GM21423 (cell line): ENCODE data around the gene CUEDC1.
"Not testable (repeated sequence)": the region's sequence is repeated elsewhere in the genome, so short reads cannot be mapped to it uniquely, and the experiment has no call there.

Source experiments
- ATAC-seq: cut with Tn5 transposase; IDR thresholded peaks from one replicate; pipeline ENCODE4 v1.9.1; 2021; ENCODE audit warnings: mild to moderate bottlenecking, moderate library complexity; ENCODE audit not compliant: unreplicated experiment

Gene CUEDC1

DNA sequence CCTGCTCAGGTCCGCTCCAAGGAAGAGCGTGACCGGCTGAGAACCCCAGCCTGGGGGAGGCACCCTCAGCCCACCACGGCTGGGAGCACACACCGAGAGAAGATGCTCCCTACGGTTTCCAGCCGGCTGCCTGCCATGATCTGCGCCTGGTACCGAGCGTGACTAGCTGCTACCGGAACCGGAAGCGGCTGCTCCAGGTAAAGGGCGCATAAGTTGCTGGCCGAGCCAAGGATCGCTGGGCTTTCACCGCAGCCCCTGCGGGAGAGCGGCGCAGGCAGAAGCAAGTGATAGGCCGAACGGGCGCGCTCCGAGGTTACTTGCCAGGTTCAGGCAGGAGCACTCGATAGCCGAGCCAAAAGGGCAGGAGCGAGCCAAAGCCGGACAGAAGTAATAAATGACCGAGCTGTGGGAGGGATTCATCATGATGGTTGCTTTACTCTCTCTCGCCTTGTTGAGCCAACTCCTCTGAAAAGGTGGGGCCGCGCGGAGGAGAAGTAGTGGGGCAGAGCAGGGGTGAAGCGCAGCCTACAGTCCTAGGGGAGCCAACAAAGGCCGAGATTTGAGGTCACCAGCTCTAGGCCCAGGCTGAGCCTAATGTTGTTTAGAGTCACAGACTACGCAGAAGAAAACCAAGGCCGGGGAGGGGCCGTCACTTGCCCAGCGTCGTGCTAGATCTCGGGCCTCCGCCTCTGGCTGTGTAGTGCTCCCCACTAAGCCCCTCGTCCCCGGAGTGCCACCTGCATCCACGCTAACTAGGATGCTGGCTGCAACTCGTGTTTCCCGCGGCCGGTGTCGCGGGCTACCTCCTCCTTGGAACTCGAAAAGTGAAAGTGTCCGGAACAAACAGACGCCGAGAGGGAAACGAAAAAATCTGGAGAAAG, 105.1 kb downstream of the CUEDC1 start, which contains the start of gene MRPS23:
Gene MRPS23, minus strand, starts transcription at position 171 of the 881 bp plus-strand sequence. Its CDS starts 34 bp downstream, at position 137.
- peak; percentile 95 for ATAC-seq

- no peak for ATAC-seq
These were observed 105.9 kb downstream of the CUEDC1 start for GRCh38 chr17:57849163-57849873.

DNA sequence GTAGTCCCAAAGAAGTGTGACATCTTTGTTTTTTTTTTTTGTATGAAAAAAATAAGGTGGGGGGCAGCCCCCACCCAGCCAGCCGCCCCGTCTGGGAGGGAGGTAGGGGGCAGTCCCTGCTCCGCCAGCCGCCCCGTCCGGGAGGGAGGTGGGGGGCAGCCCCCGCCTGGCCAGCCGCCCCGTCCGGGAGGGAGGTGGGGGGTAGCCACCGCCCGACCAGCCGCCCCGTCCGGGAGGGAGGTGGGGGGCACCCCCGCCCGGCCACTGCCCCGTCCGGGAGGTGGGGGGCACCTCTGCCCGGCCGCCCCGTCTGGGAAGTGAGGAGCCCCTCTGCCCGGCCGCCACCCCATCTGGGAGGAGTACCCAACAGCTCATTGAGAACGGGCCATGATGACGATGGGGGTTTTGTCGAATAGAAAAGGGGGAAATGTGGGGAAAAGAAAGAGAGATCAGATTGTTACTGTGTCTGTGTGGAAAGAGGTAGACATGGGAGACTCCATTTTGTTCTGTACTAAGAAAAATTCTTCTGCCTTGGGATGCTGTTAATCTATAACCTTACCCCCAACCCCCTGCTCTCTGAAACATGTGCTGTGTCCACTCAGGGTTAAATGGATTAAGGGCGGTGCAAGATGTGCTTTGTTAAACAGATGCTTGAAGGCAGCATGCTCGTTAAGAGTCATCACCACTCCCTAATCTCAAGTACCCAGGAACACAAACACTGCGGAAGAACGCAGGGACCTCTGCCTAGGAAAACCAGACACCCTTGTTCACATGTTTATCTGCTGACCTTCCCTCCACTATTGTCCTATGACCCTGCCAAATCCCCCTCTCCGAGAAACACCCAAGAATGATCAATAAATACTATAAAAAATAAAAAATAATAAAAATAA, 108.9 kb downstream of the CUEDC1 start:
- not testable (repeated sequence) for ATAC-seq

DNA sequence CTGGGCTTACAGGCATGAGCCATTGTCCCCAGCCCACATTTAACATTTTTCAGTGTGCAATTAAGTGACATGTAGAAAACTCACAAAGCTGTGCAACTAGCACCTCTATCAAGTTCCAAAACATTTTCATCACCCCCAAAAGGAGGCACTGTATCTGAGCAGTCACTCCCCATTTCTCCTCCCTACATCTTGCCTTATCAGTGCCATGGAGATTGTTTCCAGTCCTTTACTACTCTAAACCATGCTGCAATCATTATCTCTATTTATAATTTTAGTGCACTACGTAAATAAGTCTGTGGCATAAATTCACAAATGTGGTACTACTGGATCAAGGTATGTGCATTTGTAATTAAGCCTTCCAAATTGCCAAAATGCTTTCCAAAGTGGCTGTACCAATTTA, 112.9 kb downstream of the CUEDC1 start:
- no peak for ATAC-seq

DNA sequence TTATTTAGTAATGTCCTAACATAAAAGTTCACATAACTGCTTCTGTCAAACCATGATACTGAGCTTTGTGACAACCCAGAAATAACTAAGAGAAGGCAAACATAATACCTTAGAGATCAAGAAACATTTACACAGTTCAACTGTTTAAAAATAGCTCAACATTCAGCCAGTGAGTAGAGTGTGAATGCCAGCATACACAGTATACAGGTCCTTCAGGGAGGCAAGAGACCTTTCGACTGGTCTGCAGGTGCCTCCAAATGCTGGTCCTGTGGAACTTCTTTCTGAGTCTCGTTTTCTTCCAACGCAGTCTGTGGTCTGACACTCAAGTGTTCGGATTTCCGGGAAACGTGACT, 115.7 kb downstream of the CUEDC1 start:
- ATAC-seq, result no peak

DNA sequence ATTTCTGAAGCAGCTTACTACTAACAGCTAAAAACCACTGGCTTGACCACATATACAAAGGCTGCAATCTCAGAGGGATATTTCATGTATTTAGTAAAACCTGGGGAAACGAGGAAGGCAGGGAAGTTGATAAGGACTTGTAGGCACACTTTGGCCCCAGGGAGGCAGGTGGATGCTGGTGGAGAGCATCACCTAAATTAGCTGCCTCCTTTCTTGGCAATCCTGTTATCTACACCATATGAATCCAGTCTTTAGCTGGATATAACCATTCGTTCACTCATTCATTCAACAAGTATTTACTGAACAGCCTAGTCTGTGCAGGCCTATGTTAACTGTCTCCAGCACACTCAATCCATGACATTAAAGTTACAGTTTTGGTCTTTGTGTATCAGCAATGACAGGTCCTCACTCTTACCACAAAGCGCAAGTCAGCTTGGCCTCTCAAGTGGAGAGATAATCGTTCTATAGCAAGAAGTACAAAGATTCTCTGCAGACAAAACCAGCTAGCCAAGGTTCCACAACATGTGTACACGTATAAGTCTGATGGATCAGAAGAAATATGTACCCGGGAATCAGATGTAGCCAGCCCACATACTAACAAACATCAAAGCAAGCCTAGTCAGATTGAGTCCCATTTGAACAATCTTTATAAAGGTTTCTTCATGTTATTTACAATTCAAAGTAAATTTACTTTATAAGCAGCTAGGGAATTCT, 116.2 kb downstream of the CUEDC1 start:
- ATAC-seq, result no peak

DNA sequence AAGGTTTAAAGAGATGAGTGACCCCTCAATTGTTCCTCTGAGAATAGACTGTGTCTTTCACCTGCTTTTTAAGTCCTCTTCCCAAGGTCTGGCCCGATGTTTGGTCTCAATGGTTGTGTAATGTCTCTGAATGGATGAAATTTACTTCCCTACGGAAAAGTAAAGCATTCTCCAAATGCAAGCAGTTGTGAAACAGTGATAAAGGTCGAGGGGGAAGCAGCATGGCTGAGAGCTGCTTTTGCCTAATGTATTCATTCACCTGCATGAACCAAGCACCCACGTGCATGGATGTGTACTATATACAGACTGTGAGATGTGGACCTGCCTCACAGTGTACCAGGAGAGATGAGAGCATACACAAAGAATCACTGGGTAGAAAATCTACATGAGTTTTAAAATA, 116.8 kb downstream of the CUEDC1 start:
- ATAC-seq, result no peak

DNA sequence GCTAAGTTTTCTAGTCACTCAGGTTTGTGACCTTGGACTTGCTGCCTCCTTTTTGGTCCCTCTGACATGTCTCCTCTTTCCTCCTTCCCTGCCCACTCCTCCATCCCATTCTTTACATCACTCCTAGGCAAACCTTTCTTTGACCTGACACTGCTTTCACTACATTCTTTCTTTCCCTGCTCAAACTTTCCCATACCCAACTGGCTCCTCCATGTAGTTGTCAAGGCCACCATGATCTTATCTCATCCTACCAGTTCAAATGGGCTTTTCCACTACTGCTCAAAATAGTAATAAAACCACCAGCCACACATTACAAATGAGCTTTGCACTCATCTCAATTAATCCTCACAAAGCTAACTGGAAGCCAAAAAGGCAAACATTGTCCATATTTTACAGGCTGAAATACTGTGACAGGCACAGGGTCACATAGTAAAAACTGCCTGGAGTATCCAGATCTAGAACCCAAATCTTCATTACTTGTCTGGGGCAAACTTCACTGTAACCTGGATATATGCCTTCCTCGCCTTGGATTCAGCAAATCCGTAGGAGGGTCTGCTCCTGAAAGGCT, 119.8 kb downstream of the CUEDC1 start:
- no peak for ATAC-seq

GRCh38 chr17:57834146-57834741, 121.0 kb downstream of the CUEDC1 start:
- ATAC-seq, result no peak

DNA sequence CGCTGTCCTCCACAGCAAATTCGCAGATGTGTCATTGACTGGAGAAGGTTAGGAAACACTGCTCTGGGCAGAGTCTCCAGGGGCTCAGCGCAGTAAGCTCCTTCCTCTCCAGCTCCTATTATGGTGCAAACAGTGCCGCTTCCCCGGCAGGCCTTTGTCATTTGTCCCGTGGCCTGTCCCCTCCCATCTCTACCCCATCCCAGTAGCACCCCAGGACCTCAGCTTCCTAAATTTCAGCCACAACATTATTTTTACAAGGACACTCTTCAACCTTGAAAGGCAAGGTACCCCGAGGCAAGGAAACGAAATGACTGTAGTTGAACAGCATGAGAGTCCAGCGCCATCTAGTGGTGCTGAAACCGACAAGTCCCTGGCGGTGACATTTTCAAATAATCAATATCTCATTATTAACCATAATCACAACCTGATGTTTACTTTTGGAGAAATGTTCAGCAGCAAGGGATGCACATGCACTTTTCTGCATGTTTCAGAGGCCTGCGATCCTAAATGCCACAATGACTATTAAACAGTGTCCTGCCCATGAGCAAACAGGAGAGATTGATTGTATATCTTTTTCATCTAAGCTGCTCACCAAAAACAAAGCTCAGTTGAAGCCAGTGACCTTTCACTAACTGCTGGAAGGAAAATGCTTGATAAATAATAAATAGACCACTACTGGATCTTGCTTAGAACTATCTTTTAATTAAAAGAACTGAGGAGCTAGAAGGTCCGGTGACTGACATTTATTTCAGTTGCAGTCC, 121.9 kb downstream of the CUEDC1 start:
- ATAC-seq, result peak; percentile 55

- ATAC-seq, result no peak
These were observed 122.7 kb downstream of the CUEDC1 start for GRCh38 chr17:57832314-57833178.

- no peak for ATAC-seq
These were observed 124.3 kb downstream of the CUEDC1 start for GRCh38 chr17:57830880-57831279.

GRCh38 chr17:57823469-57824401, 131.5 kb downstream of the CUEDC1 start:
- no peak for ATAC-seq

- no peak for ATAC-seq
These were observed 135.3 kb downstream of the CUEDC1 start for GRCh38 chr17:57819867-57820266.

DNA sequence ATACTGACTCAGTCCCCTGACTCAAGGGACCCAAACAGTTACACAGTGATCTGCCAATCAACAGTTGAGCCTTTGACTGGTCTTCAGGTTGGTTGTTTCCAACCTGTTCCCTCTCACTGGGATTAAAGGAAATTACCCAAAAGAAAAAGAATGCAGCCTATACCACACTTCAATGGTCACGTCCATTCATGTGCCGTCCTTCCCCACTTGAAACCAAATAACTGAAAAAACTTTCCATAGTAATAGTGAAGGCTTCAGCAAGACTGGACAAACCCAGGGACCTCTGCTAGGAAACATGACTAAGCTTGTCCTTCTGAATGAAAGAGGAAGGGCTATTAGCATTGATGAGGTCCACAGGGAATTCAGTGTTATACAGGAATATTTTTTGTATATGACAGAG, 135.9 kb downstream of the CUEDC1 start:
- no peak for ATAC-seq

DNA sequence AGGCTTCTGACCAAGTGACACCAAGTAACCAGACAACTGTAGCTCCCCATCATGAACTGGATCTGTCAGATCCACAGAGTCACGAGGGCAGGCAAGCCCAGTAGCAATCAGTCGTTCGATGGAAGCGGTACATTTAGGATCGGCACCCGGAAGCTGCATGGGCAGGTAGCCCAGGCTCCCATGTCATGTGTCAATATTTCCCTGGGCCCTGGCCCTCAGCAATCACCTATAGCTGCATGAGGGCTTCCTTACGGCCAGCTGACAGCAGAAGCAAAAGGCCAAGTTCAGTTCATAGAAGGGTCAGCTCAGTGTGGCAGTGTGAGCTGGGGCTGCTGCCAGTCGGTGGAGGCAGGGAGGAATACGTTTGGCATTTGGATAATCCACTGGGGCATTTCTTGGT, 137.1 kb downstream of the CUEDC1 start:
- ATAC-seq, result no peak

- no peak for ATAC-seq
These were observed 137.9 kb downstream of the CUEDC1 start for GRCh38 chr17:57817299-57817698.
